VCaP (cell line): ENCODE data around the gene LRP1.
A peak's percentile ranks its signal among the peaks of the same experiment; 100 is the strongest.

Experiments
- H3K27ac ChIP-seq: fragments of 450-650 bp; 2 replicates; pipeline ENCODE4 v1.5.1; 2017
- TF ChIP-seq, protein P1 (sequence below): fragments of 450-650 bp; conservative IDR thresholded peaks from 2 replicates; pipeline ENCODE4 v1.5.1; 2017; ENCODE audit warnings: mild to moderate bottlenecking, moderate library complexity

Gene LRP1

DNA sequence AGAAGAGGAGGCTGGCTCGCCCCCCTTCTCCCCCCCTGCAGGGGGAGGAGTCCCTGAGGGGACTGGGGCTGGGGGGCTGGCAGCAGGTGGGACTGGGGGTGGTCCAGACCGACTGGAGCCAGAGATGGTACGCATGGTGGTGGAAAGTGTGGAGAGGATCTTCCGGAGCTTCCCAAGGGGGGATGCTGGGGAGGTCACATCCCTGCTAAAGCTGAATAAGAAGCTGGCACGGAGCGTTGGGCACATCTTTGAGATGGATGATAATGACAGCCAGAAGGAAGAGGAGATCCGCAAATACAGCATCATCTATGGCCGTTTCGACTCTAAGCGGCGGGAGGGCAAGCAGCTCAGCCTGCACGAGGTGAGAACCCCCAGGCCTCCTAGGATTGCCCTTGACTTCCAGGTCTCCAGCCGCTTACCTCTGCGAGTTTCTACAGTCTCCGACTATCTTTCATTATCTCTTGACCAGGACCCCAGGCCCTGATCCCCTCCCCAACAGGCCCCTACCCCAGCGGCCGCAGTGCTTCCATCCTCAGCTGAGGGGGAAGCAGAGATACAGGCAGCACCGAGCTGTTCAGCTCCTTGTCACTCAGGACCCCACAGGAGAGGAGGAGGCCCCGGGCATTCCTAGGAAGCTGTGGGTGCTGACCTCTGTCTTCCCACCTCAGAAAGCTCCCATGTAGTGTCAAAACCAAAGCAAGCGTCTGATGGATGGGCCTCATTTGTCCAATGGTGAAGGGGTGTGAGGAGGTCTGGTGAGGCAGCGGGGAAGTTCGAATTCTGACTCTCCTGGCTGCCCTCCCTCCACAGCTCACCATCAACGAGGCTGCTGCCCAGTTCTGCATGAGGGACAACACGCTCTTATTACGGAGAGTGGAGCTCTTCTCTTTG, 36.4 kb upstream of the LRP1 start:
- no peak overlapping the region for H3K27ac ChIP-seq
- TF ChIP-seq, protein P1, sequence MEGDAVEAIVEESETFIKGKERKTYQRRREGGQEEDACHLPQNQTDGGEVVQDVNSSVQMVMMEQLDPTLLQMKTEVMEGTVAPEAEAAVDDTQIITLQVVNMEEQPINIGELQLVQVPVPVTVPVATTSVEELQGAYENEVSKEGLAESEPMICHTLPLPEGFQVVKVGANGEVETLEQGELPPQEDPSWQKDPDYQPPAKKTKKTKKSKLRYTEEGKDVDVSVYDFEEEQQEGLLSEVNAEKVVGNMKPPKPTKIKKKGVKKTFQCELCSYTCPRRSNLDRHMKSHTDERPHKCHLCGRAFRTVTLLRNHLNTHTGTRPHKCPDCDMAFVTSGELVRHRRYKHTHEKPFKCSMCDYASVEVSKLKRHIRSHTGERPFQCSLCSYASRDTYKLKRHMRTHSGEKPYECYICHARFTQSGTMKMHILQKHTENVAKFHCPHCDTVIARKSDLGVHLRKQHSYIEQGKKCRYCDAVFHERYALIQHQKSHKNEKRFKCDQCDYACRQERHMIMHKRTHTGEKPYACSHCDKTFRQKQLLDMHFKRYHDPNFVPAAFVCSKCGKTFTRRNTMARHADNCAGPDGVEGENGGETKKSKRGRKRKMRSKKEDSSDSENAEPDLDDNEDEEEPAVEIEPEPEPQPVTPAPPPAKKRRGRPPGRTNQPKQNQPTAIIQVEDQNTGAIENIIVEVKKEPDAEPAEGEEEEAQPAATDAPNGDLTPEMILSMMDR, result no peak

DNA sequence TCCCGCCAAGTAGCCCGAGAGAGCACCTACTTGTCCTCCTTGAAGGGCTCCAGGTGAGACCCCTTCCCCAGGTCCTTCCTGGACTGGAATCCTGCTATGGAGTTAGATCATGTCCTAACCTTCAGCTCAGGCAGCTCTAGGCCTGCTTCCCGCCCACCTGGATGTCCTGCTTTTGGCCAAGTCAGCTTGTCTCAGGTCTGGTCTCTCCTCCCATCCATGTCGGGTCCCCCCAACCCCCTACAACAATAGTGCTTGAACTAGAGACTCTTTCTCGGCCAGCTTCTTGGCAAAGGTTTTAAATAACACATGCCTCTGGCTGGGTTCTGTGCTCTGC, 35.8 kb upstream of the LRP1 start:
- TF ChIP-seq, protein P1, result no peak
- H3K27ac ChIP-seq, result no peak overlapping the region

DNA sequence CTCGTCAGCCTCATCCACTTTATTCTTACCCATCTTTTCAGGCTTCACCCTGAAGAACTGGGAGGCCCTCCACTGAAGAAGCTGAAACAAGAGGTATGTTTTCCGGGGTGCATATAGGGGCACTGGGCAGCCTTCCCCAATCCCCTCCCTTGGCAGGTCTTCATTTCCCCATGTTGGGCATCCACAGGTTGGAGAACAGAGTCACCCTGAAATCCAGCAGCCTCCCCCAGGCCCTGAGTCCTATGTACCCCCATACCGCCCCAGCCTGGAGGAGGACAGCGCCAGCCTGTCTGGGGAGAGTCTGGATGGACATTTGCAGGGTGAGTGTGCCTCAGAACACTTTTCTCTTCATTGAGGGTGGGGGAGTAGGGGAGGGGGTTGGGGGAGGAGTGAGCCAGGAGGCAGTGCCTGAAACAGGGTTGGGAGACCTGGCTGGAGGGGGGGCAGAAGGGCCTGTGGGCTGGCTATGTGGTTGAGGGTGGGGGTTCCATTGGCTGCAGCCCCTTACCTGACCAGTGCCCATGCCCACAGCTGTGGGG, 35.3 kb upstream of the LRP1 start:
- TF ChIP-seq, protein P1, result no peak
- no peak overlapping the region for H3K27ac ChIP-seq

DNA sequence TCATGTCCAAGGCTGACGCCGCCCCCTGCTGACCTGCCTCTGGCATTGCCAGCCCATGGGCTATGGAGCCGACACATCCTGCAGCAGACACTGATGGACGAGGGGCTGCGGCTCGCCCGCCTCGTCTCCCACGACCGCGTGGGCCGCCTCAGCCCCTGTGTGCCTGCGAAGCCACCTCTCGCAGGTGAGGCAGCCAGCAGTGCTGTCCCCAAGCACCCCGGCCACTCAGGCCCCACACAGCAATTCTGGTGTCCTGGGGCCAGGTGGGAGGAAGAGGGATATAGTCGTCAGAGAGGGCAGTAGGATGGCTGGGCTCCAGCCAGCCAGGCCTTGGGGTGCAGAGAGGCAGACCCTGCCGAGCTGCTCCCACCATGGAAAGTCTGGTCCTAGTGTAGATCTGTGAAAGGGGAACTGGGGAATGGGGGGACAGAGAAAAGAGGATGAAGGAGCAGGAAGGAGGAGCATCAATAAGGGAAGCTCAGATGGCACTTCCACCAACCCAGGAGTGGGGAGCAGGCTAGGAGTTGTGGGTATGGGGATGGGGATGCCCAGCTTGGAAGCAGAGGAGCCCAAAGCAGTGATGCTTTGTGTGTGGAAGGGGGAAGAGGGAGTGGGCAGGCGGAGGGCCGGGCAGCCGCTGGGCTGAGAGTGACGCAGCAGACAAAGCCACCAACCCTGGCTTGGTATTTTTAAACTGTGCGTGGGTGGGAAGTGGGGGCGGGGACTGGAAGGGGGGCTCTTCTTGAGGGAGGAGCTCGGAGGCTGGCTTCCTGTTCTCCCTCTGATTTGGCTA, 34.7 kb upstream of the LRP1 start:
- no peak overlapping the region for H3K27ac ChIP-seq
- TF ChIP-seq, protein P1, result peak; percentile 71

DNA sequence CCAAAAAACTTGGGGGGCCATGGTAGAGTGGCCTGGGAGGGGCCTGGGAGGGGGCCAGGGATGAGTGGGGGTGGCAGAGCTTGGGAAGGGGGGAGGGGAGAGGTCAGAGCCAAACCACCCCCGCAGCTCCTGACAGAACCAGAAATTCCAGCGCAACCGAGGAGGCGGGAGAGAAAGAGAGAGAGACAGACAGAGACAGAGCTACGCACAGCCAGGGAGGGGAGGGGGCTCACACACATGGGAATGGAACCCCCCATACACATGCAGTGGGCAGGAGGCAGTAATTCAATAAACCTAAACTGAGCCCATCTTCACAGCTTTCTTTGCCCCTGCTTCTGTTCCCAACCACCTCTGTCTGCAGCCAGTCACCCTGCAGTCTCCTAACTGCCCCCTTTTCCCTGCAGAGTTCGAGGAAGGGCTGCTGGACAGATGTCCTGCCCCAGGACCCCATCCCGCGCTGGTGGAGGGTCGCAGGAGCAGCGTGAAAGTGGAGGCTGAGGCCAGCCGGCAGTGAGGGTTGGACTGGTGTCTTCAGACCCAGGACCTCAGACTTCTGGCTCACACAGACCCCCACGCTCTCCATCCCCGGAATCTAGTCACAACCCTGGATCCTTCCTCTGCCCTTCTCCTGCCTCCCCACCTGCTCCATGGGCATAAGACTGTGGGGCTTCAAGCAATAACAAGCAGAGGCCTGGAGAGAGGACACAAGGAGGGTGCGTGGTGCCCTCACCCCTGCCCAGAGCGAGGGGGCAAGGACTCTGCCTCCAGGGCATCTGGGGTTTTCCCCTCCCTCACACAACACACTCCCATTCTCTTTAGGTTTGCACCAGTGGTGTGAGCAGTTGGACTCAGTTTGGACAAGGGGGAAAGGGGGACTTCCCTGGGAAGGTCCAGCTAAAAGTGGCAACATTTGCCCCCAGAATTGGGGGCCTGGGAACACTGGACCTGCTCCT, 33.8 kb upstream of the LRP1 start:
- peak overlapping the region; percentile 15; the same call in 1 of the 2 replicates for H3K27ac ChIP-seq
- TF ChIP-seq, protein P1, result no peak

DNA sequence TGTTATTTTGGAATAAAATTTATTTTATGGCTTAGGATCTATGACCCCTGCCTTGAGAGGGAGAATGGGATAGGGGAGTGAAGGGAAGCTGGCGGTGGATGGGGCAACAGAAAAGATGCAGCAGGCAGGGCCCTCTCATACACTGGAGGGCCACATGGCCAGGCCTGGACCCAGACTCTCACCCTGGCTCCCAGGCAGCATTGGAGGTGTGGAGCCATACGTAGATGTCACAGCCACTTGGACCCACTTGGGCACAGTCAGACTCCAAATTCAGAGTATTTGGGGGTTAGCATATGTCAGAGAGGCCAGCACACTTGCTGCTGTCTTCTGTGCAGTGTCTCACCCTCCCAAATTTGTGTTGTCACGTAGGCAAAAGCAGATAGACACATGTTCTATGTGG, 32.8 kb upstream of the LRP1 start:
- H3K27ac ChIP-seq, result peak overlapping the region; percentile 15; the same call in 1 of the 2 replicates
- TF ChIP-seq, protein P1, result no peak
